ENCODE data around the gene CFAP57.

CFAP57 gene

GRCh38 chr1:43255438-43256210 lies 83.5 kb downstream of the CFAP57 start:
- no peak for DNase-seq

GRCh38 chr1:43256675-43257570 lies 84.8 kb downstream of the CFAP57 start:
- no peak for DNase-seq

DNA sequence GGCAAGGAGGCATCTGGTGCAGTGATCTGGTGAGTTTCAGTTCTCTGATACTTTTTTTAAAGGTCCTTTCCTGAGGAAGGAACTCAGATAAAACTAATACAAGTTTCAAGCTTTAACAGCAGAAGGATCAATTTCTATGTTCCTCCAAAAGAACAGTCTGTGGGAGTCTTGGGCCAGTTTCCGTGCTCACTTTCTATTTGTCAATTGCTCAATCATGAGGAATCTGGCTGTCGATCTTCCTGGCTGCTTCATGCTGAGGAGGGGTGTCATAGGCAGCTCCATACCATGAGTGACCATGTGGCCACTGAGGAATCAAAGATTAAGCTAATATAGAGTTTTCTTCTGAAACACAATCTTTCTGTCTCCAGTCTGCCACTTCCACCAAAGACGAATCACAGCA lies 86.2 kb downstream of the CFAP57 start:
- DNase-seq = no peak

GRCh38 chr1:43265431-43265830 lies 93.3 kb downstream of the CFAP57 start:
- no peak for DNase-seq

- DNase-seq = no peak
Observed at GRCh38 chr1:43266881-43267280, 94.8 kb downstream of the CFAP57 start.

DNA sequence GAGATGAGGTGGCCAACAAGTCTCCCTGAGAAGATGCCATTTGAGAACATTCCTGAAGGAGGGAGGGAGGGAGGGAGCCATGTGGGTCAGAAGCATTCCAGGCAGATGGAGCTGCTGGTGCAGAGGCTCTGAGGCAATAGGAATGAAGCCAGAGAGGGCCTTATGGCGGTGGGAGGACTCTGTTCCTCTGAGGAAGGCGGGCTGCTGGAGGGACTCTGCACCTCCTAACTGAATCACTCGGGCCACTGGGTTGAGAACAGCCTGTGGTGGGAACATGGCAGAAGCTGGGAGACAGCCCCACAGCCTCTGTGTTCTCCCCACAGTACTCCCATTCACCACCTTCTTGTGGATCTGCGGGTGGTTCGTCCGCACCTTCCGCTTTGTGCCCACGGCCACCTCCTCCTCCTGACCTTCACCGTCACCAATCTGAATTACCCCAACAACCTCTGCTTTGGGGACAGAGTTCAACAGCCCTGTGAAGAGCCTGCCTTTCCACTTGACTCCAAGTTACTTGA lies 95.2 kb downstream of the CFAP57 start:
- no peak for DNase-seq

DNA sequence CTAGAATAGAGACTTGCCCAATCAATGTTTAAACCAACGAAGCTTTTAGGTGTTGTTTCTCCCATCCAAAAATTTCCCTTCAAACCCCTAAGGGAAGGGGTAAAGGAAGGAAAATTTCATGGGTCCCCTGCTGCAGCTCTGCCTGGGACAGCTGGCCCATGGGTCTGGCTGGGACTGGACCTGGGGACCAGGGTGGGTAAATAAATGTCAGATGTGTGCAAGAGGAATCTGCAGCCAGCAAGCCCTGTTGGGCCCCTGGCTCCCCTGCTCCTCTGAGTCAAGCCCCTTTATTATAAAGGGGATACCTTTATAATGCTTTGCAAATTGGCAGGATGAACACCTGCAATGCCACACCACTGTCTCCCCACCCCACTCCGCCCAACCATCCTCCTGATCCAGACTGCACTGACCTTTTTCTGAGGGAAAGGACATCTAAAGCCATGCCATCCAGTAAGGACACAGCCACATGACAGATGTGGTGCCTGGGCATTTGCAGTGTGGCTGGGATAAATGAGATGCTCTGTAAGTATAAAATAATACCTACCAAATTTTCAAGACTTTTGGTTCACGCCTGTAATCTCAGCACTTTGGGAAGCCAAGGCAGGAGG lies 95.8 kb downstream of the CFAP57 start:
- DNase-seq = no peak

- DNase-seq = no peak
Observed at GRCh38 chr1:43269627-43270375, 97.7 kb downstream of the CFAP57 start, which contains the start of gene TMEM125. TMEM125 (plus strand) TSS chr1:43269983; CDS start chr1:43272723, 2,740 bp downstream.

- no peak for DNase-seq
Observed at GRCh38 chr1:43270421-43271095, 98.4 kb downstream of the CFAP57 start.

DNA sequence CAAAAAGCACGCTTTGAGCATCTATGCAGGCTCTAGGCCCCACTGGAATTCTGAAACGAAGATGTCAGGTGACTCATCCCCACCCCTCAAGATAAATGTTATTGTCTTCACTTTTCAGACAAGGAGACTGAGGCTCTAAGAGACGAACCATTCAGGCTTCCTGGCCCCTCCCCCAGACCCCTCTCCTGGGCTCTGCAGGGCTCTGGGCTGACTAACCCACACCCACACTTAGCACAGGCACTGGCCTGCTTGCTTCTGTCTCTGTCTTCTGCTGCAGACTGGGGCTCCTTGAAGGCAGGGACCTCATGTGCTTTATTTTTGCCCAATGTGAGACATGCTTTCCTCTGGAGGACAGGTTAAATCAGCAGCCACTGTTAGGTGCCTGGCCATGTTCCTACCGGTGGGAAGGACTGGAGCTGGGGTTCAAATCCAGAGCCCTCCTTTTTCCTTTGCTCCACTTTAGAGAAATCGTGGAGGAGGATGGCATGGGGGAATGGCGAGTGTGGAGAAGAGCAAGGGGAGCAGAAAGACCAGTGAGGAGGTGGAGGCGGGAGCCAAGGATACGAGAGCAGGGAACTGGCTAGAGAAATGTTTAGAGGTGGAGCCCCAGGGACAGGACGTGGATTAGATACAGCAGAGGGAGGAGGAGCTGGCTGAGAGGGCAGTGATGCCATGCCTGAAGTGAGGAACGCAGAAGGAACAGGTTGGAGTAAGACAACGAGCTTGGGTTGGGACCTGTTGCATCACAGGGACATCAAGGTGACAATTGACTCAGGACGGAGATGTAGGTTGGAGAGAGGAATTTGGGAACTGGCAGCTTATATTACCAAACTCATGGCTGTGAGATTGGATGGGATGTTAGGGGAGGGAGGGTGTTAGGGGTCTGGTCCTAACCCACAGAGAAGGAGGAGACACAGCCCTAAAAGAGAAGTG lies 99.3 kb downstream of the CFAP57 start:
- DNase-seq = no peak

- no peak for DNase-seq
Observed at GRCh38 chr1:43272161-43272560, 100.0 kb downstream of the CFAP57 start.

DNA sequence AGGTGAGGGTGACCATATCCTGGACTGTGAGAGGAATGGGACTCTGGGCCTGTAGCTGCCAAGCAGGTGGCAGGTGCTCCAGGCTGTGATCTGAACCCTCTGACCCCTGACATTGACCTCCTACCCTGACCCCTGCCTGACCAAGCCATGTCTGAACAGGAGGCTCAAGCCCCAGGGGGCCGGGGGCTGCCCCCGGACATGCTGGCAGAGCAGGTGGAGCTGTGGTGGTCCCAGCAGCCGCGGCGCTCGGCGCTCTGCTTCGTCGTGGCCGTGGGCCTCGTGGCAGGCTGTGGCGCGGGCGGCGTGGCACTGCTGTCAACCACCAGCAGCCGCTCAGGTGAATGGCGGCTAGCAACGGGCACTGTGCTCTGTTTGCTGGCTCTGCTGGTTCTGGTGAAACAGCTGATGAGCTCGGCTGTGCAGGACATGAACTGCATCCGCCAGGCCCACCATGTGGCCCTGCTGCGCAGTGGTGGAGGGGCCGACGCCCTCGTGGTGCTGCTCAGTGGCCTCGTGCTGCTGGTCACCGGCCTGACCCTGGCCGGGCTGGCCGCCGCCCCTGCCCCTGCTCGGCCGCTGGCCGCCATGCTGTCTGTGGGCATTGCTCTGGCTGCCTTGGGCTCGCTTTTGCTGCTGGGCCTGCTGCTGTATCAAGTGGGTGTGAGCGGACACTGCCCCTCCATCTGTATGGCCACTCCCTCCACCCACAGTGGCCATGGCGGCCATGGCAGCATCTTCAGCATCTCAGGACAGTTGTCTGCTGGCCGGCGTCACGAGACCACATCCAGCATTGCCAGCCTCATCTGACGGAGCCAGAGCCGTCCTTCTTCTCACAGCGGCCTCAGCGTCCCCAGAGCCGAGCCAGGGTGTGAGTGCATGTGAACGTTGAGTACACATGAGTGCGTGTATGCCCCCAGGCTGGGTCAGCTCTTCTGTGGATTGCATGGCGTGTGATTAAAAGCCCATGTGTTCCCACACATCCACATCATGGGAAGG lies 100.7 kb downstream of the CFAP57 start:
- no peak for DNase-seq

DNA sequence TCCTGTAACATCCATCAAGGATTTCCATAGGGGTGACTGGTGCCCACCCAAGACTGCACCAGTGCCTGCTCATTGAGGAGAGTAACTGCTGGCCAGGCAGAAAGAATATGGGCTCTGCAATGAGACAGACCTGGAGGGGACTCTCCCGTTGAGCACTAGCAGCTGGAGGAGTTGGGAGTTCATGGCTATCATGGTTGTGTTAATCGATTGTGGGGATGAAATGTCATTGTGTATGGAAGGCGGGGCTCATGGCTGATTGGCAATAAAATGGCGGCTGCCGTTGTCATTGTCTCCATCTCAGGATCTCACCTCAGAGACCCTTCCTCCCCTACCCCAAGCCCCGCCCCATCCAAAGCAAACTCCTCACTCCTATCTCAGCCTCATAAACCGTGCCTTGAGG lies 101.6 kb downstream of the CFAP57 start:
- DNase-seq = no peak

DNA sequence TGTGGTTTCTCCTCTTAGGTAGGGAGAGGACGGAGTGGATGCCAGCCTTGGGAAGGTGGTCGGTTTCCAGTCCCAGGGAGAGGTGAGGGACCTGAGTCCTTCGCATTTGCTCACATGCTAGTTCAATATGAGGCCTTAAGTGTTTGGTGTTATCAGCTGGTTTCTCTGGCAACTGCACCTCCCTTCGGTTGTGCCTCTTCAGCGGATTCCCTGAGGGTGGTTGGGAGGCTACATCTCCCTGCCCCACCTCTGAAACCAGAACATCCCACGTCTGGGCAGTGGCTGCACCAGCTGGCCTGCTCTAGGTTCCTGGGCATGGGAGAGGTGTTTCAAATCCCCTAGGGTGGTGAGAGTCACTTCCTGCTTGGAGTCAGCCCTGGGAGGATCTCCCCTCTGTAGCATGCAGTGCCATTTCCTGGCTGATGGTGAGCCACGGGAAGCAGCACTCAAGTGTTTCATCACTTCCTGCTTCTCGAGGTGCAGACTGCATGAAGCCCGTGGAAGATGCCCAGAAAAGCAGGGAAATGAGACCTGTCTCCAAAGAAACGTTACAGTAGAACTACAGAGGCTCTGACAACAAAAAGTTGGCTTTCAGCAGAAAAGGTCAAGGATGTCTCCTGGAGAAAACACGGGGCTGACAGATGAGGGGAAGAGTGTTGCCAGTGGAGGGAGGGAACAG lies 102.1 kb downstream of the CFAP57 start:
- no peak for DNase-seq

GRCh38 chr1:43274804-43275180 lies 102.7 kb downstream of the CFAP57 start:
- no peak for DNase-seq

- DNase-seq = no peak
Observed at GRCh38 chr1:43275826-43276620, 103.9 kb downstream of the CFAP57 start.

DNA sequence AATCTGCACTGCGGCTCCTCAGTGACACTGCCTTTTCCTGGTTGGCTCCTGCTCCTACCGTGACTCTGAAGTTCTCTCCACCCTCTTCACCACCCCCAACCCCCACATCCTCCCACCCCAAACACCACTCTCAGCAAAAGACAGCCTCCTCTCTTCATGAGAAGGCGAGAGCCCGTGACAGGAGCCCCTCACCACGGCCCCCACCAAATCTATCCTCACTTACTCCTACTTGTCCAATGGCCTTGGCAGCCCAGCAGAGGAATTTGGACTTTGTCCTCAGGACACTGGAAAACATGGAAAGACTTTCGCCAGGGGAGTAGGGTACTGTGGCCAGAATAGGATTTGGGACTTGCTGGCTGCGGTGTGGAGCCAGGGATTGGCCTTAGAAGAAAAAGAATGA lies 104.5 kb downstream of the CFAP57 start:
- DNase-seq = no peak
